ENCODE results near the gene COL25A1.
"Not testable (repeated sequence)": the region's sequence is repeated elsewhere in the genome, so short reads cannot be mapped to it uniquely, and the experiment has no call there.

Gene COL25A1

GRCh38 chr4:109046471-109047201 is 255.8 kb downstream of the COL25A1 start:
- no peak for DNase-seq

DNA sequence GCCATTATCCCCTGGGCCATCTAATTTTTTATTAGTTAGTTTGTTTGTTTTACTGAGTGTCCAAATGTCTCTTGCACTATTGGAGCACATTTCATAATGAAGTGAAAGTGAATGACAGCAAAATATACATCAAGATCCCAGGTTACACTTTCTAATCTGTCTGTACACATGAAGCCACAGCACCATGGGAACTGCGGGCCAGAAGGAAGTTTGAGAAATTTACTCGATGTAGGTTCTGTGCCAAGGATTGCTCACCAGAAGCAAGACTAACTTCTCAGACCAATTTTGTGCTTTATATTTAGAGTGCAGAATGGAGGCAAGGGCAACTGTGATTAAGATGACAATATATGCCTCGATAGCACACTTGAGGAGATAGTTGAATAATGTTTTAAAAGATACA is 258.0 kb downstream of the COL25A1 start:
- DNase-seq, result no peak

DNA sequence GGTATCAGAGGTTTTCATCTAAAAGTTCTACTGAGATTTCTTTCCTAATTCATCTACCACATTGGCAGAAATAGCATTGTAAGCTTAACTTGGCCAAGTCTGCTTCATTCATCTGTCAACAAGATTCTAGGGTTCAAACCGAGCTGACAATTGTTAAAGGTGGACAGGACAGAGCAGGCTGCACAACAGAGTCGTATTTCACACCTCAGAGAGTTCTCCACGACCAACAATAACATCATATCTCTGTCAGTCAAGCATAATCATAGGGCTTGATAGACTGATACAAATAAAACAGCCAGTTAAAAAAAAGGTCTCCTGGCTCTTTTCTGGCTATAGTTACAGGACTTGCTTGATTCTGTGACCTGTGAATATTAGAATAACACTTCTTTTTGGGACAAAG is 259.2 kb downstream of the COL25A1 start:
- DNase-seq, result no peak

GRCh38 chr4:109041463-109042360 is 260.7 kb downstream of the COL25A1 start:
- DNase-seq, result no peak

DNA sequence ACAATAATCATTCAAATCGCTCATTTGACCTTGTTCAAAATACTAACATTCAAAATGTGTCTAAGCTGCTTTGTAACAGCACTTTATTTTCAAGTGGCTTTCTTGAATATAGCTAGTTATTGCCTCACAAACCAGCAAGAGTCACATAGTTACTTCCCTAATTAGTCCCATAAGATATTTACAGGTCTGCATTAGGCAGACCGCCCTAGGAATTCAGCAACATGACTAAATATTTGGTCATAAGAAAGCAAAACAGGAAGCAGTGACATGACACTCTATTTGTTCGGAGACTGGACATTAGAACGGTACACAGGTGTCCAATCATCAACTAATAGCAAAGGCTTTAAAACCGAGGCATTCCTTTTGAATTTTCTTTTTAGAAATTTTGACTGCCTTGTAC is 262.0 kb downstream of the COL25A1 start:
- no peak for DNase-seq

DNA sequence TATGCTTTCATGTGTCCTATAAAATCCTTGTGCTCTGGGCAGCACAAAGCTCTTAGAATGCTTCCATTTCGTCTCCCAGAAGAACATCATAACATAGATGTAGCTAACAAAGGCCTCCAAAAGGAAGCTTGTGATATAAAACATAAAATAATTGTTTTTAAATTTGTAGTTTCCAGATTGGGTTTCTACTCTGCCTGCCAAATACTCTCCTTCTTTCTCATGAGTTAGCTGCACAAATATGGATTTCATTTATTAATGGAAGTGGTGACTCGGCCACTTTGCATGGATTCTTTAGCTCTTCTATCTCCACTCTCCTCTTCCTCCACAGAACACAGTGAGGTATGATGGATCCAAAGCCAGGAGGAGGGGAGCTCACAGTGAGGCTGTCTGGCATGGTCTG is 265.4 kb downstream of the COL25A1 start:
- DNase-seq, result no peak

- no peak for DNase-seq
Measured at GRCh38 chr4:109033993-109034392, 268.5 kb downstream of the COL25A1 start.

DNA sequence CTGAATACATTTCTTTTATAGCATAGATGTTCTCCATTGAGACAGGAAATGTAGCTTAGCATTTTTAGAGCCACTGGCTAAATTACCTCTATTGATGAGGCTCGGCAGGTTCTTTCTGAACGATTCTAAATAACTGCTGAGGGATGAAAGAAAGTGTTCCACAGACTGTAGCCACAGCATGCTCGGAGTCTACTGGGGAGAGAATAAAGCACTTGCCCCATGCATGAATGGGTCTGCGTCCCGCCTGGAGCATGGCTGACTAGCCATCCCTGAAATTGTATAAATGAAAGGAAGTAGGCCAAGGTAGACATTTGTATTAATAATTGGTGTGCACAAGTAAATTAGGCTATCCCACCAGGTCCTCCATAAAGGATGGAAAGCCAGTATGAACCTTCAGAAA is 269.8 kb downstream of the COL25A1 start:
- DNase-seq, result no peak

DNA sequence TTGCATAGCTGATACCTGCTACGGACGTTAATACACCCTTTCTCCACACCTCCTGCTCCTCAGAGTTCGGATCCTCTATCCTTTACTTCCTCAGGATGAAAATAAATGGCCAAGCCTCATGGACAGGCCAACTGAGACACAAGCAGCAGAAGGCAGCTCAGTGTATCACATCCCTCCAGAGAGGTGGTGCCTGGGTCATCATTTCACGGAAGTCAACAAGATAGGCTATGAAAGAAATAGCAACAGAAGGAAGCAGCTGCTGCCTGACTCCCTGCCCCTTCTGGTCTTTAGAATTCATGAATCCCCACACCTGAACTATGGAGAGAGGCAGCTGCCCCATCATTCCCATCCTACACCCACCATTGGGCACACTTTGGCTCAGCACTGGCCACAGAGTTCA is 272.5 kb downstream of the COL25A1 start:
- DNase-seq, result no peak

DNA sequence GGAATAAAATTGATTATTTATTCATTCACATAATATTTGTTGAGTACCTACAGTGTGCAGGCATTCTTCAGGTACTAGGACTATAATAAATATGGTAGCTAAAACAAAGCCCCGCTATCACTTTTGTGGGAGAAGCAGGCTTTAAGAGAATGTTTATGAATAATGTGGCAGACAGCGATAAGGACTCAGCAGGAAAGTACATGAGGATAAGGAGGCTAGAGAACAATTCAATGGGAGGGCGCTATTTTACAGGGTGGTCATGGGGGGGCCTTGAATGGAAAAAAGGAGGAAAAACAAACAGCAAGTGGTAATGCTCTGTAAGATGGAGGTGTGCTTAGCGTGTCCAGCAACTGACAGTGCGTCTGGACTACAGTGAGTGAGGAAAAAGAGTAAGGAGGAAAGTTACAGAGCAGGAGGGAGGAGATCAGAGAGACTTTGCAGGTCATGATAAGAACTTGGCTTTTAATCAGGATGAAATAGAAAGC is 275.4 kb downstream of the COL25A1 start:
- no peak for DNase-seq

DNA sequence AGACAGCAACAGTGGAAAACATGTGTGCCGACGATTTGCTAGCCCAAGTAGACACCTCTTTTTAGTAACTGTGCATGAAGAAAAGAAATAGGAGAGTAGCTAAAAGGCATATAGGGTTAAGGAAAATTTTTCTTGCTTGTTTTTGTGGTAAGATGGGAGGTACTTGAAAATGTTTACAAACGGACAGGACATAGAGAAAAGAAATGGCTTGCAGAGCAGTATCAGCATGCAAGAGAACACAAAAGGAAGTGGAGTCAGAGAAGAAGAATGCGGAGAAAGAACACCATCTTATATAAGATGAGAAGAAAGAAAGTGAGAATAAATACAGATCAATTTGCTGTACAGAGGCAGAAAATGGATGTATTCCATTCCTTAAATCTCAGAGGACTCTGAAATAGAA is 275.9 kb downstream of the COL25A1 start:
- DNase-seq, result no peak

DNA sequence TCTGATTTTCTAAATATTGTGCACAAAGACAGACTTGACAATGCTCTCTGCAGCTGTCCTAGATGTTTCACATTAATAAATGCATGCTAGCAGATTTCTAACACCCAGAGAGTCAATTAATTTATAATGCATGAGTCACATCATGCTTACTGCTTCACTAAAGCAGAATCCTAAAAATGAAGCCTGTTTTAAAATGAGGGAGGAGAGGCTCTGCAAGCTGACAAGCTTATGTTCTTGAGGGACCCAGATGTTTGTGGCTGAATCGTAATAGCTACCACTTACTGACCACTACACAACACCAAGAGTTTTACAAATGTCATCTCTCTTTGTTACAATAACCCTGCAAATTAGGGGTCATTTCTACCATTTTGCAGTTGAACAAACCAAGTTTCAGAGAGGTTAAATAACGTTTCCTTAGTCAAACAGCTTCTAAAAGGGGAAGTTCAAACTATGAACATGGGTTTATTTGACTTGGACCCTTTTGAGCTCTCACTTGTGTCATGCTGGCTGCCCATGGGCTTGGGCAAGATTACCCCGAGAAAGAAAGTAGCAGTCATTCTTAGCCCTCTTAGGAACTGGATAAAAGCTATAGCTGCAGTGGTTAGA is 276.9 kb downstream of the COL25A1 start:
- no peak for DNase-seq

DNA sequence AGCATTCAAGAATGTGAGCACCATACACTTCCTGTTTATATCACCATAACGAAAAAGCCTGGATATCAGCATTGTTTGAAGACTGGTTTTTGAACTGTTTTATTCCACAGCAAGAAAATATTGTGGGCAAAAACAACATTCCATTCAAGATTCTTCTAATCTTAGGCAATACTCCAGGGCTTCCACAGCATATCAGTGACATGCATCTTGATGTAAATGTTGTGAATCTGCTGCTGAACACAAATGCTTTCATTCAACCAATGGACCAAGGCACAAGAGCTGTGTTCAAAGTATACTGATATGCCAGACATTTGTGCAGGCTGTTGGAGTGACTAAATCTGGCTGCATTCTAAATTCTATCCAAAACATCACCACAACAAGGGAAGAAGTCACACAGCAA is 279.5 kb downstream of the COL25A1 start:
- DNase-seq, result no peak

DNA sequence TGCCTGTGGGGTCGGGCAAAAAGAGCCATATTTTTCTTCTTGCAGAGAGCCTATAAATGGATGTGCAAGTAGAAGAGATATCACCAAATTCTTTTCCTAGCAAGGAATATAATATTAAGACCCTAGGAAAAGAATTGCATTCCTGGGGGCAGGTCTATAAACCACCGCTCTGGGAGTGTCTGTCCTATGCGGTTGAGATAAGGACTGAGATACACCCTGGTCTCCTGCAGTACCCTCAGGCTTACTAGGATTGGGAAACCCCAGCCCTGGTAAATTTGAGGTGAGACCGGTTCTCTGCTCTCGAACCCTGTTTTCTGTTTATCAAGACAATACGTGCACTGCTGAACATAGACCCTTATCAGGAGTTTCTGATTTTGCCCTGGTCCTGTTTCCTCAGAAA is 280.8 kb downstream of the COL25A1 start:
- DNase-seq, result not testable (repeated sequence)

DNA sequence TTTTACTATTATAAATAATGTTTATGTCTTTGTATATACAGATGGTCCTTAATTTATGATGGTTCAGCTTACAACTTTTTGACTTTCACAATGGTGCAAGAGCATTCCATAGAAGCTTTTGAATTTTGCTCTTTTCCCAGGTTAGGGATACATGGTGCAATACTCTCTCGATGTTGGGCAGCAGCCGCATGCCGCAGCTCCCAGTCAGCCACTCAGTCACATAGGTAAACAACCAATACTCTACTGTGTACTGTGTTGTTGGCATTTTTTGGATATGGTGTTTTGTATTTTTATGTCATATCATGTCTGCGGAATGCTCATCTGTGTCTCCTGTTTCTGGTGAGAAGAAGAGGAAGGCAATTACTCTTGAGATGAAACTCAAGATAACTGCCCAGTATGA is 281.6 kb downstream of the COL25A1 start:
- DNase-seq, result no peak

- DNase-seq, result no peak
Measured at GRCh38 chr4:109016200-109016599, 286.3 kb downstream of the COL25A1 start.

DNA sequence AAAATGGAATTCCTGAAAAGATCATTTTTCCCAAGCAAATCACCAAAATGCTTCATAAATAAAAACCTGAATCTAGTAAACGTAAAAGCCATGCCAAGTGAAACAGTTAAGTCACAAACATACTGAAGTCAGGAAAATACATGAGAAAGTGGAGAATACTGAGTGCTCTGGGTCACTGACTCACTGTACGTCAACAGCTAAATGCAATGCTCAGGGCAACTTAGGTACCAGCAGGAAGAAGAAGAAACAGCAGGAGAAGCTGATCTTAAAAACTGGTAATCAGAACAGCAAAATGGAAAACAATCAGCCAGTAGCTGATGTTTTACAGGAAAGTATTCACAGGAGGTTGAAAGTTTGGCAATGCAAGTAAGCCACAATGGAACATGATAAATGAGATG is 287.0 kb downstream of the COL25A1 start:
- DNase-seq, result no peak

DNA sequence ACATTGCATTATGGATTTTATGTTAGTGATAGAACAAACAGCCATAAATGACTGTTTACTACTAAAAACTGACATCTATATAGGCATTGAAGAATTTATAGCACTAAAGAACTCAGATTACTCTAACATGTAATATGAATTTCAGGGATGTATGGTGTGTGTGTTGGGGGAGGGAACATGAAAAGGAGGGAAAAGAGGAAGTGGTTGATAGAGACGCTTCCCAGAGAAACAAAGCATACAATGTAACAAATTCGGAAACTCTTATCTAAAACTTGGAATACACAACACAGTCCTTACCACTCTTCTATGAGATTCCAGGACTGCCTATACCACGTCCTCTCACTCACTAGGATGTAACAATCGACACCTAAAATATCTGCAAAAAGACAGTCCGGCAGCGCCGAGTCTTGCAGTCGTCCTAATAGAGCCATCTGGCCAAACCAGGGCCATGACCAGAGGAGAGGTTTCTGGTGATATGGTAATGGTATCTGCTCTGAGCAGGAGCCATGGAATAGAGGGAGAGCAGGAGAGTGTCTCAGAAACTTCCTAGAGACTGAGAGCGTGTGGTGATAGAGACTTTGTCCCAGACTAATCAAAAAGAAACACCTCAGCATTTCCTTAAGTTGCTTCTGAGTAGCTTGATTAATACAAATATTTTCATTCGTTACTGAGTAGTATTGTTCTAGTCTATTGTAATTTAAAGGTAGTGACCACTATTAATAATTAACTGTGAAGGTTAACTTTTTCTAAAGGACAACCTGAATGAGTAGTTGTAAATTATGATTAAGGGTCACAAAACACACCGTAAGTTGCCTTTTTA is 287.7 kb downstream of the COL25A1 start:
- no peak for DNase-seq

GRCh38 chr4:109012286-109012880 is 290.1 kb downstream of the COL25A1 start:
- no peak for DNase-seq

- no peak for DNase-seq
Measured at GRCh38 chr4:109011241-109012026, 291.0 kb downstream of the COL25A1 start.

GRCh38 chr4:109010521-109010920 is 291.9 kb downstream of the COL25A1 start:
- no peak for DNase-seq

Measured in central memory CD4-positive, alpha-beta T cell (primary cell).